ENCODE results near the gene NTN4.
"Not testable (repeated sequence)": the region's sequence is repeated elsewhere in the genome, so short reads cannot be mapped to it uniquely, and the experiment has no call there.

NTN4 gene

DNA sequence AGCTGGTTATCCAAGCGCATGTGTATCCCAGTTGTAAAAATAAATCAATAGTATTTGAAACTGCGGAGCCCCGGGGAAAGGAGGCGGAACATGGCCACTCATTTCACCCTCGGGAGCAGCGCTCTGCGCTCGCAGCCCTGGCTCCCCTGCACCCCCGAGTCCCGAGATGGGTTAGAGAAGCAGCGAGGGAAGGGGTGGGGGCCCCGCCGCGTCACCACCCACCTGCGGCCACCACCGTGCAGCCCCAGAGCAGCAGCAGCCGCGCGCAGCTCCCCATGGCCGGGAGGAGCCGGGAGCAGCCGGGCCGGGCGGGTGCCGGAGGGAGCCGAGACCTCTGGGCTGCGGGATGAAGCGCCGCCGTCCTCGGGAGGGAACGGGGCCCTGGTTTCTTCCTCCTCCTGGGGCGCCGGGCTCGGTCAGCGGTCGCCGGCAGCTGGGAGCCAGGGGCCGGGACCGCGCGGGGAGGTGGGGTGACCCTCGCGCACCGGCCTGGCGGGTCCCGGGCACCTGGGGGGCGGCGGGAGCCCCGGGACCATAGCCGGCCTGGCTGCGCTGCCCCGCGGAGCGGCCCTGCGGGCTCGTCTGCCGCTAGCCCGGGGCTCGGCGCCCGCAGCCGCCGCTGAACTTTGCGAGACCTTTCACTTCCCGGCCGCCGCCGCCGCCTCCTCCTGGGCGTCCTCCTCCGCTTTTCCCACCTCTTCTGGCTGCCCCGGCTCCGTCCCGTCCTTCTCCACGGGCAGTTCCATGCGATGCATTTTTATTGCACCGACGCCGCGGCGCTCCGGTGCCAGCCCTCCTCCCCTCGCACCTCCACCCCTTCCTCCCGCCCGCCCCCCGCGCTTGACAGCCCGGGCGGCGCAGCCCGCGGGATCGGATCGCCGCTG, at the start of gene NTN4:
Gene NTN4, minus strand, starts transcription at position 732 of the 884 bp plus-strand sequence. Its CDS starts 455 bp downstream, at position 277.
- intact Hi-C loops (cut with micrococcal nuclease) = no loop called here
- H3K27me3 Mint-ChIP-seq = peaks cover 70% of the 10 kb centered on the region
- peaks cover 22% of the 10 kb centered on the region for H3K4me1 Mint-ChIP-seq (ENCODE audit: low read depth)
- peak within 1 kb of the TSS; percentile 78 for H3K4me3 Mint-ChIP-seq
- no peaks in the 10 kb centered on the region for H3K36me3 Mint-ChIP-seq (ENCODE audit: low read depth)
- H3K27ac Mint-ChIP-seq = no peak within 1 kb of the TSS
- H3K9me3 Mint-ChIP-seq = no peaks in the 10 kb centered on the region

DNA sequence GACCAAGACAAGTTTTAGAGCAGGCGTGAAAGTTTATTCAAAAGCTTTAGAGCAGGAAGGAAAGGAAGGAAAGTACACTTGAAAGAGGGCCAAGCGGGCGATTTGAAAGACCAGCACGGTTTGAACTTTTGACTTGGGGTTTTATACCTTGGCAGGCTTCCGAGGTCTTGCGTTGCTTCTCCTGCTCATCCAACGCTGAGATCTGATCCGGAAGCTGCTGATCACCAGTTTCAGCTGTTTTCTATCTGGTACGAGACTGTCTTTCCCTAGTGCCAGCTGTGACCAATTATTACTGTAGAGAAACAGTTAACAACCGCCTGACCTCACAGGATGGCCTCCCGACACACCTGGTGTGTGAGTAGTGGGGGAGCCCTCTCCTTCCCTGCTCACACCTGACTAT, 47.6 kb upstream of the NTN4 start:
- Mint-ChIP-seq H3K9me3 (no peaks in the 10 kb centered on the region), H3K27ac (no peak overlapping the region), H3K36me3 (ENCODE audit: low read depth) (no peaks in the 10 kb centered on the region), H3K27me3 (peaks cover 28% of the 10 kb centered on the region), H3K4me3 (no peak overlapping the region), H3K4me1 (ENCODE audit: low read depth) (no peaks in the 10 kb centered on the region)
- intact Hi-C loops (cut with micrococcal nuclease) = no loop called here

GRCh38 chr12:95837240-95838038, 46.9 kb upstream of the NTN4 start:
- intact Hi-C loops (cut with micrococcal nuclease) = no loop called here
- no peaks in the 10 kb centered on the region for H3K4me1 Mint-ChIP-seq (ENCODE audit: low read depth)
- no peaks in the 10 kb centered on the region for H3K9me3 Mint-ChIP-seq
- no peaks in the 10 kb centered on the region for H3K36me3 Mint-ChIP-seq (ENCODE audit: low read depth)
- peaks cover 26% of the 10 kb centered on the region for H3K27me3 Mint-ChIP-seq
- no peak overlapping the region for H3K4me3 Mint-ChIP-seq
- no peak overlapping the region for H3K27ac Mint-ChIP-seq

GRCh38 chr12:95836630-95837239, 46.2 kb upstream of the NTN4 start:
- no peak overlapping the region for H3K4me3 Mint-ChIP-seq
- H3K27me3 Mint-ChIP-seq = peaks cover 28% of the 10 kb centered on the region
- H3K36me3 Mint-ChIP-seq (ENCODE audit: low read depth) = no peaks in the 10 kb centered on the region
- intact Hi-C loops (cut with micrococcal nuclease) = no loop called here
- no peaks in the 10 kb centered on the region for H3K9me3 Mint-ChIP-seq
- H3K27ac Mint-ChIP-seq = no peak overlapping the region
- H3K4me1 Mint-ChIP-seq (ENCODE audit: low read depth) = no peaks in the 10 kb centered on the region

- H3K36me3 Mint-ChIP-seq (ENCODE audit: low read depth) = no peaks in the 10 kb centered on the region
Measured at GRCh38 chr12:95836185-95836609, 45.6 kb upstream of the NTN4 start.

GRCh38 chr12:95834572-95834971, 44.0 kb upstream of the NTN4 start:
- no peaks in the 10 kb centered on the region for H3K9me3 Mint-ChIP-seq
- H3K27me3 Mint-ChIP-seq = peaks cover 29% of the 10 kb centered on the region
- H3K4me1 Mint-ChIP-seq (ENCODE audit: low read depth) = no peaks in the 10 kb centered on the region
- intact Hi-C loops (cut with micrococcal nuclease) = no loop called here
- no peak overlapping the region for H3K27ac Mint-ChIP-seq
- H3K36me3 Mint-ChIP-seq (ENCODE audit: low read depth) = no peaks in the 10 kb centered on the region
- H3K4me3 Mint-ChIP-seq = no peak overlapping the region

More at GRCh38 chr12:95836185-95836609, 45.6 kb upstream of the NTN4 start:
- peaks cover 28% of the 10 kb centered on the region for H3K27me3 Mint-ChIP-seq
- H3K9me3 Mint-ChIP-seq = no peaks in the 10 kb centered on the region
- no peak overlapping the region for H3K4me3 Mint-ChIP-seq
- H3K4me1 Mint-ChIP-seq (ENCODE audit: low read depth) = no peaks in the 10 kb centered on the region
- no peak overlapping the region for H3K27ac Mint-ChIP-seq
- intact Hi-C loops (cut with micrococcal nuclease) = no loop called here

- intact Hi-C loops (cut with micrococcal nuclease) = no loop called here
- H3K4me3 Mint-ChIP-seq = no peak overlapping the region
Measured at GRCh38 chr12:95830335-95831089, 39.9 kb upstream of the NTN4 start.

GRCh38 chr12:95829395-95829794, 38.8 kb upstream of the NTN4 start:
- intact Hi-C loops (cut with micrococcal nuclease) = no loop called here
- Mint-ChIP-seq H3K27me3 (peaks cover 9% of the 10 kb centered on the region), H3K36me3 (ENCODE audit: low read depth) (no peaks in the 10 kb centered on the region), H3K4me1 (ENCODE audit: low read depth) (no peaks in the 10 kb centered on the region), H3K9me3 (no peaks in the 10 kb centered on the region), H3K27ac (no peak overlapping the region), H3K4me3 (no peak overlapping the region)

More at GRCh38 chr12:95830335-95831089, 39.9 kb upstream of the NTN4 start:
- Mint-ChIP-seq H3K4me1 (ENCODE audit: low read depth) (no peaks in the 10 kb centered on the region), H3K9me3 (no peaks in the 10 kb centered on the region), H3K27me3 (peaks cover 10% of the 10 kb centered on the region), H3K27ac (no peak overlapping the region), H3K36me3 (ENCODE audit: low read depth) (no peaks in the 10 kb centered on the region)

GRCh38 chr12:95820096-95820703, 29.6 kb upstream of the NTN4 start:
- Mint-ChIP-seq H3K27me3 (peaks cover 9% of the 10 kb centered on the region), H3K4me1 (ENCODE audit: low read depth) (no peaks in the 10 kb centered on the region), H3K4me3 (no peak overlapping the region), H3K9me3 (no peaks in the 10 kb centered on the region), H3K27ac (no peak overlapping the region), H3K36me3 (ENCODE audit: low read depth) (no peaks in the 10 kb centered on the region)
- intact Hi-C loops (cut with micrococcal nuclease) = loop anchor here (5.0 kb wide), 1 partner anchor 177 kb away; the partner anchor contains the start of gene HAL

- intact Hi-C loops (cut with micrococcal nuclease) = loop anchor here (2.0 kb wide), 1 partner anchor 193 kb away; no protein-coding TSS in a partner anchor
- Mint-ChIP-seq H3K9me3 (no peaks in the 10 kb centered on the region), H3K36me3 (ENCODE audit: low read depth) (no peaks in the 10 kb centered on the region), H3K27ac (no peak overlapping the region), H3K4me3 (no peak overlapping the region), H3K4me1 (ENCODE audit: low read depth) (no peaks in the 10 kb centered on the region), H3K27me3 (peaks cover 15% of the 10 kb centered on the region)
Measured at GRCh38 chr12:95815632-95816212, 25.2 kb upstream of the NTN4 start.

DNA sequence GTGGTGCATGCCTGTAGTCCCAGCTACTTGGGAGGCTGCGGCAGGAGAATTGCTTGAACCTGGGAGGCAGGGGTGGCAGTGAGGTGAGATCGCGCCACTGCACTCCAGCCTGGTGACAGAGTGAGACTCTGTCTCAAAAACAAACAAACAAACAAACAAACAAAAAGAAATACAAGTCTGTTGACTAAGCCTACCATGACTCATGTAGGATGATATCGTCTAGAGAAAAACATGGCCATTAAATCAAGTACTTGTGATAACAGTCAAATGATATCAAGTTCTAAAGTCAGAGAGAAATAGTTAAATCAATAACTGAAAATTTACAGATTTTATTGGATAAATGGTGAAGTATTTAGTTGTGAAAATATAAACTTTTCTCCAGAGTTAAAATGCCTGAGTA, 21.6 kb upstream of the NTN4 start:
- H3K4me3 Mint-ChIP-seq; H3K4me1 Mint-ChIP-seq (ENCODE audit: low read depth); H3K27ac Mint-ChIP-seq; intact Hi-C loops (cut with micrococcal nuclease); H3K36me3 Mint-ChIP-seq (ENCODE audit: low read depth); H3K9me3 Mint-ChIP-seq: not testable (repeated sequence)
- H3K27me3 Mint-ChIP-seq = peaks cover 17% of the 10 kb centered on the region

DNA sequence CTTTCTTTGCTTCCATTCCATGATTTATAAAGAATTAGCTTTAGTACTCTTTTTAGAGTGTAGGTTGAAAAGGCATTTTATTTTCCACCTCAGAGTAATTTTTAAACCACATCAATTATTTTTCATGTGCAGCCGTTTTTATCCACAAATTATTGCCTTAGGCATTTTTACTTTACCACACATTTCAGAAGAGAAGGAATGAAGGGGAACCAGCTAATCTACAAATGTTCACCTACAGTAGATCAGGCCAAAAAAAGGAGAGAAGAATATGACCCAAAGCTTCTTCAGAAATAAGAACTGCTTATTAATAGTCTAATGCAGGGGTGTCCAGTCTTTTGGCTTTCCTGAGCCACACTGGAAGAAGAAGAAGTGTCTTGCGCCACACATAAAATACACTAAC, 19.8 kb upstream of the NTN4 start:
- Mint-ChIP-seq H3K4me1 (ENCODE audit: low read depth) (no peaks in the 10 kb centered on the region), H3K4me3 (no peak overlapping the region), H3K27me3 (peaks cover 22% of the 10 kb centered on the region), H3K27ac (no peak overlapping the region), H3K9me3 (no peaks in the 10 kb centered on the region), H3K36me3 (ENCODE audit: low read depth) (no peaks in the 10 kb centered on the region)
- intact Hi-C loops (cut with micrococcal nuclease) = no loop called here
